HepG2 (cell line): Measurements from ENCODE around the gene FTSJ1. TPM values are rescaled to one million over a fixed set of nuclear protein-coding genes. Genes with fewer than 3 reads are reported as not detected.
A peak's percentile ranks its signal among the peaks of the same experiment; 100 is the strongest.

ENCODE experiments used
- ATAC-seq: fragments of 200-7000 bp; cut with Tn5 transposase; 3 replicates; pipeline ENCODE4 v1.9.1; 2020; ENCODE audit warnings: mild to moderate bottlenecking, moderate library complexity
- BruUV-seq: library from RNA; stranded (reverse); fragments of 400-500 nt; replicated peaks from 2 replicates; lab custom pipeline; 2021; lab: Mats Ljungman, UMichigan
- CTCF ChIA-PET: fragments of 300-600 bp; formaldehyde crosslinking; extraction: SDS; loops from one replicate; lab custom pipeline; 2021; ENCODE audit warnings: low total read pairs, inconsistent platforms, low intra/inter-chr PET ratio; lab: Yijun Ruan, JAX
- POLR2A ChIA-PET: fragments of 350-600 bp; sonication (Branson Sonifier 250); formaldehyde crosslinking; loops from one replicate; lab custom pipeline; 2020; ENCODE audit warnings: antibody characterized with exemption, inconsistent platforms; lab: Yijun Ruan, JAX
- DNase-seq: peaks from one replicate; pipeline ENCODE4 v3.0.0-alpha.2; 2015; ENCODE audit warnings: low spot score
- FAIRE-seq: peaks from 3 replicates; lab custom pipeline; 2011; peaks lifted over from hg19 to GRCh38; lab: Jason Lieb, UNC
- H2AFZ ChIP-seq: one replicate; pipeline ENCODE4 v1.6.1; 2011; ENCODE audit warnings: low read length, inconsistent platforms
- H3K27ac ChIP-seq: fragments of 300-600 bp; 3 replicates; pipeline ENCODE4 v1.8.0; 2011; ENCODE audit warnings: mixed run types, mild to moderate bottlenecking, mixed read lengths, low read length, inconsistent platforms; ENCODE audit not compliant: insufficient read depth; ENCODE audit errors: extremely low read length
- H3K27me3 ChIP-seq, 2 experiments: fragments of 200-600 bp in 1 of 2; 2 replicates in 1 of 2; 3 replicates in 1 of 2; pipeline versions ENCODE4 v1.6.0 to v1.8.0; 2011; ENCODE audit warnings: low read length in 2 of 2, mild to moderate bottlenecking in 2 of 2, moderate library complexity in 2 of 2, inconsistent platforms in 1 of 2; ENCODE audit not compliant: insufficient read depth in 2 of 2, control insufficient read depth in 1 of 2
- H3K36me3 ChIP-seq, 2 experiments: fragments of 200-600 bp in 1 of 2; replicated peaks in 1 of 2; 2 replicates in 1 of 2; 3 replicates in 1 of 2; pipeline versions ENCODE4 v1.5.1 to v1.8.0; 2011; ENCODE audit warnings: low read length in 2 of 2, inconsistent platforms in 1 of 2; ENCODE audit not compliant: insufficient read depth in 2 of 2, control insufficient read depth in 1 of 2
- H3K4me1 ChIP-seq: 2 replicates; pipeline ENCODE4 v1.5.1; 2012; ENCODE audit warnings: low read length, inconsistent platforms; ENCODE audit not compliant: insufficient read depth
- H3K4me2 ChIP-seq: 2 replicates; pipeline ENCODE4 v1.6.0; 2011; ENCODE audit warnings: low read depth, low read length, inconsistent platforms
- H3K4me3 ChIP-seq, 3 experiments: fragments of 200-600 bp in 1 of 3; sonication (generic), shearing (Covaris generic) in 1 of 3; replicated peaks in 1 of 3; 2 replicates each; pipeline ENCODE4 v1.5.1; 2011 to 2016; ENCODE audit warnings: low read length in 3 of 3, inconsistent platforms in 2 of 3, low read depth in 2 of 3, mild to moderate bottlenecking in 2 of 3, control low read depth in 1 of 3, mixed read lengths in 1 of 3; ENCODE audit not compliant: insufficient read depth in 1 of 3
- H3K79me2 ChIP-seq: one replicate; pipeline ENCODE4 v1.6.1; 2011; ENCODE audit warnings: low read length, inconsistent platforms; ENCODE audit not compliant: insufficient read depth
- H3K9ac ChIP-seq: 2 replicates; pipeline ENCODE4 v1.6.0; 2011; ENCODE audit warnings: mild to moderate bottlenecking, low read depth, low read length, inconsistent platforms; ENCODE audit not compliant: insufficient read depth
- H3K9me3 ChIP-seq: 2 replicates; pipeline ENCODE4 v1.5.1; 2012; ENCODE audit warnings: mild to moderate bottlenecking, low read length
- H4K20me1 ChIP-seq: 2 replicates; pipeline ENCODE4 v1.6.0; 2011; ENCODE audit warnings: inconsistent platforms, mild to moderate bottlenecking, low read length, moderate library complexity; ENCODE audit not compliant: insufficient read depth
- DR1 ChIP-seq: sonication (generic); formaldehyde crosslinking; IDR thresholded peaks from 2 replicates; pipeline ENCODE4 v1.8.0; 2021; ENCODE audit warnings: mild to moderate bottlenecking, missing genetic modification reagents, inconsistent platforms
- ERF ChIP-seq: IDR thresholded peaks from 2 replicates; pipeline ENCODE4 v1.6.1; 2018; ENCODE audit warnings: missing biosample characterization, missing genetic modification reagents
- KMT2B ChIP-seq: IDR thresholded peaks from 2 replicates; pipeline ENCODE4 v1.6.1; 2016; ENCODE audit warnings: missing genetic modification reagents, missing compliant biosample characterization
- NFKB2 ChIP-seq: sonication (generic); formaldehyde crosslinking; IDR thresholded peaks from 2 replicates; pipeline ENCODE4 v1.4.0; 2020; ENCODE audit warnings: missing genetic modification reagents, borderline replicate concordance
- NFYC ChIP-seq: IDR thresholded peaks from 2 replicates; pipeline ENCODE4 v1.6.1; 2016; ENCODE audit warnings: missing genetic modification reagents, missing compliant biosample characterization
- RFXANK ChIP-seq: IDR thresholded peaks from 2 replicates; pipeline ENCODE4 v1.6.1; 2016
- SIX4 ChIP-seq: sonication (generic); formaldehyde crosslinking; IDR thresholded peaks from 2 replicates; pipeline ENCODE4 v1.4.0; 2020; ENCODE audit warnings: missing genetic modification reagents
- SP1 ChIP-seq, 2 experiments: fragments of 450-650 bp in 1 of 2; sonication (generic) in 1 of 2; formaldehyde crosslinking in 1 of 2; IDR thresholded peaks; 2 replicates each; pipeline versions ENCODE4 v1.4.0 to v1.6.1; 2016 to 2020; ENCODE audit warnings: missing genetic modification reagents in 1 of 2
- ZNF44 ChIP-seq: sonication (generic); formaldehyde crosslinking; IDR thresholded peaks from 2 replicates; pipeline ENCODE4 v1.5.1; 2020; ENCODE audit warnings: mild to moderate bottlenecking, missing genetic modification reagents
- ZNF468 ChIP-seq: sonication (generic); formaldehyde crosslinking; IDR thresholded peaks from 2 replicates; pipeline ENCODE4 v1.8.0; 2022; ENCODE audit warnings: mild to moderate bottlenecking, moderate library complexity, missing genetic modification reagents
- WGBS: methylation state at CpG from one replicate; pipeline ENCODE4 v1.1.6; 2017; ENCODE audit warnings: low lambda C conversion rate; 5-methylcytosine and 5-hydroxymethylcytosine counted together
- in situ Hi-C: cut with HindIII; loops from 2 replicates; pipeline ENCODE4 v1.10.0; 2017; ENCODE audit warnings: low pct_unique_long_range_greater_than_20kb; ENCODE audit not compliant: extremely low pct_ligation_motif_present
- intact Hi-C: fragments of 100-400 bp; cut with micrococcal nuclease; formaldehyde crosslinking; loops from one replicate; pipeline ENCODE4 v1.10.0; 2022; ENCODE audit not compliant: unreplicated experiment
- polyA plus RNA-seq, 8 experiments: library from polyadenylated mRNA; depleted of rRNA in 3 of 8; stranded (reverse) in 7 of 8; unstranded in 1 of 8; fragments of >200 nt; fragmentation: Illumina TruSeq in 4 of 8; extraction: Trizol in 4 of 8; gene quantifications; 2 replicates each; pipeline versions ENCODE4 v1.2.1 to v1.2.3, GENCODE V29; 2011 to 2016; ENCODE audit warnings: low read depth in 4 of 8, missing spikeins in 1 of 8, mixed read lengths in 1 of 8; ENCODE audit not compliant: insufficient read depth in 1 of 8
- total RNA-seq, 5 experiments: library from RNA; depleted of rRNA; stranded (reverse); fragments of >200 nt; fragmentation: Illumina TruSeq; extraction: Trizol; gene quantifications; 2 replicates each; pipeline ENCODE4 v1.2.3, GENCODE V29; 2016; ENCODE audit warnings: low read depth in 1 of 5
- TF ChIP-seq, protein P1 (sequence below), 2 experiments: sonication (generic) in 1 of 2; formaldehyde crosslinking in 1 of 2; IDR thresholded peaks; 2 replicates each; pipeline versions ENCODE4 v1.4.0 to v1.6.1; 2016 to 2020; ENCODE audit warnings: borderline replicate concordance in 1 of 2, low read depth in 1 of 2, mild to moderate bottlenecking in 1 of 2, missing genetic modification reagents in 1 of 2

The FTSJ1 gene
- total and polyA plus RNA-seq, 2 of the 13 experiments (the other 11 are each of a cell fraction or from before 2014, with no cell fraction given): 30.3 to 37.9 TPM

DNA sequence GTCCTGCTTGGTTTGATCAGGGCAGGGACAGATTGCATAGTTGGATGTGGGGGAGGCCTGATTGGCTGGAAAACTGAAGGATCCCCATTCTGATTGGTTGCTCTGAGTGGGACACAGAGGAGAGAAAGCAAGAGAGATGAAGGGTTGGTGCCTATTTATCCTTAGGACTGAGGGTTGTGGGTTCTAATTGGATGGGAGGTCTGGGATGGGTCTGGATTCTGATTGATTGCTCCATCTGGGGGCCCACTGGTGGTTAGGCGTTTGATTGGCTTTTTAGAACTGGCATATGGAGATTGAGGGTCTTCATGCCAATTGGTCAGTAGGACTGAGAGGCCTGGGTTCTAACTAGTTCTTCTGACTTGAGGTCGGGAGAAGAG is 45.0 kb downstream of the FTSJ1 start:
- peak overlapping the region; percentile 39; the same call in 1 of the 2 replicates for H3K9ac ChIP-seq
- peak overlapping the region; percentile 26 to 77 (median 59); a peak in 3 of 6 replicates for H3K4me3 ChIP-seq
- POLR2A ChIA-PET: interaction anchor here (1.6 kb wide), 1 partner anchor 51 kb away, joined by 7 read pairs; the partner anchor contains the start of gene SLC38A5
- in situ Hi-C loops: no loop called here
- intact Hi-C loops: no loop called here
- DNase-seq: no peak
- WGBS: no CpG with 5 or more reads among the region's 2 CpGs
- TF ChIP-seq NFYC (CRISPR knock-in tag): no peak
- TF ChIP-seq NFKB2 (CRISPR knock-in tag): no peak
- no peak for TF ChIP-seq KMT2B (CRISPR knock-in tag)
- TF ChIP-seq ZNF468: no peak
- no peak for TF ChIP-seq RFXANK (CRISPR knock-in tag)
- no peak overlapping the region for H2AFZ ChIP-seq
- peak overlapping the region; percentile 79 for H3K4me2 ChIP-seq
- BruUV-seq: no TSS peak
- H3K36me3 ChIP-seq: no peaks in the 10 kb centered on the region; a peak in 1 of 5 replicates
- no peaks in the 10 kb centered on the region for H4K20me1 ChIP-seq
- H3K4me1 ChIP-seq: peaks cover 30% of the 10 kb centered on the region
- H3K79me2 ChIP-seq: peaks cover 17% of the 10 kb centered on the region
- no peak for ATAC-seq
- no peaks in the 10 kb centered on the region for H3K9me3 ChIP-seq
- CTCF ChIA-PET: no interaction called here
- H3K27me3 ChIP-seq: no peaks in the 10 kb centered on the region
- H3K27ac ChIP-seq: peak overlapping the region; percentile 90
- no peak for FAIRE-seq

GRCh38 chrX:48521353-48522243 is 45.6 kb downstream of the FTSJ1 start, which contains the start of gene EBP:
TSS of gene EBP (plus strand) at chrX:48521808. CDS start at chrX:48523772, 1,964 bp downstream.
- ATAC-seq: peak; percentile 98
- Histone ChIP-seq H3K4me3 (peak within 1 kb of the TSS; percentile 54 to 77 (median 59)), H3K36me3 (no peaks in the 10 kb centered on the region; a peak in 1 of 5 replicates), H3K79me2 (peaks cover 17% of the 10 kb centered on the region), H2AFZ (no peak within 1 kb of the TSS), H3K9me3 (no peaks in the 10 kb centered on the region), H4K20me1 (no peaks in the 10 kb centered on the region), H3K4me2 (peak within 1 kb of the TSS; percentile 79), H3K4me1 (peaks cover 30% of the 10 kb centered on the region), H3K9ac (peak within 1 kb of the TSS; percentile 83), H3K27me3 (no peaks in the 10 kb centered on the region), H3K27ac (peak within 1 kb of the TSS; percentile 90)
- BruUV-seq: TSS peak; percentile 83
- intact Hi-C loops (no loop called here), in situ Hi-C loops (no loop called here)
- CTCF ChIA-PET: no interaction called here
- peak; percentile 72 for FAIRE-seq
- WGBS: 36% methylated on average over 5 of the region's 66 CpGs
- POLR2A ChIA-PET: interaction anchor here (0.9 to 2.0 kb wide), 8 partner anchors 10 to 53 kb away, joined by 3 to 25 read pairs (median 6); partner anchors contain the start of genes RBM3, SLC38A5 and TBC1D25
- peak; percentile 84 for DNase-seq
- TF ChIP-seq SIX4 (CRISPR knock-in tag): no peak
- TF ChIP-seq ZNF44: no peak
- 0 out of 2 replicates have a peak, but pooled peaks have one; percentile 54 for TF ChIP-seq DR1 (CRISPR knock-in tag)
- TF ChIP-seq SP1 (IDR thresholded peaks at IDR 0.05): no peak
- peak; percentile 68 for TF ChIP-seq SP1 (CRISPR knock-in tag; IDR thresholded peaks at IDR 0.05)
- no peak for TF ChIP-seq ERF (CRISPR knock-in tag)
- TF ChIP-seq, protein P1, sequence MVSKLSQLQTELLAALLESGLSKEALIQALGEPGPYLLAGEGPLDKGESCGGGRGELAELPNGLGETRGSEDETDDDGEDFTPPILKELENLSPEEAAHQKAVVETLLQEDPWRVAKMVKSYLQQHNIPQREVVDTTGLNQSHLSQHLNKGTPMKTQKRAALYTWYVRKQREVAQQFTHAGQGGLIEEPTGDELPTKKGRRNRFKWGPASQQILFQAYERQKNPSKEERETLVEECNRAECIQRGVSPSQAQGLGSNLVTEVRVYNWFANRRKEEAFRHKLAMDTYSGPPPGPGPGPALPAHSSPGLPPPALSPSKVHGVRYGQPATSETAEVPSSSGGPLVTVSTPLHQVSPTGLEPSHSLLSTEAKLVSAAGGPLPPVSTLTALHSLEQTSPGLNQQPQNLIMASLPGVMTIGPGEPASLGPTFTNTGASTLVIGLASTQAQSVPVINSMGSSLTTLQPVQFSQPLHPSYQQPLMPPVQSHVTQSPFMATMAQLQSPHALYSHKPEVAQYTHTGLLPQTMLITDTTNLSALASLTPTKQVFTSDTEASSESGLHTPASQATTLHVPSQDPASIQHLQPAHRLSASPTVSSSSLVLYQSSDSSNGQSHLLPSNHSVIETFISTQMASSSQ (IDR thresholded peaks at IDR 0.05; ENCODE audit: low read depth): no peak
- TF ChIP-seq, protein P1 (CRISPR knock-in tag; IDR thresholded peaks at IDR 0.05; ENCODE audit: borderline replicate concordance): no peak
